NCI-H2196 treated with DMSO at 0.1 percent for 48 hours (cell line): ENCODE measurements around the gene TPRG1.
A peak's percentile ranks its signal among the peaks of the same experiment; 100 is the strongest.

Experiments used
- DNase-seq: peaks from one replicate; lab custom pipeline; 2025; ENCODE audit not compliant: unreplicated experiment; lab: John Stamatoyannopoulos, UW

Gene TPRG1

DNA sequence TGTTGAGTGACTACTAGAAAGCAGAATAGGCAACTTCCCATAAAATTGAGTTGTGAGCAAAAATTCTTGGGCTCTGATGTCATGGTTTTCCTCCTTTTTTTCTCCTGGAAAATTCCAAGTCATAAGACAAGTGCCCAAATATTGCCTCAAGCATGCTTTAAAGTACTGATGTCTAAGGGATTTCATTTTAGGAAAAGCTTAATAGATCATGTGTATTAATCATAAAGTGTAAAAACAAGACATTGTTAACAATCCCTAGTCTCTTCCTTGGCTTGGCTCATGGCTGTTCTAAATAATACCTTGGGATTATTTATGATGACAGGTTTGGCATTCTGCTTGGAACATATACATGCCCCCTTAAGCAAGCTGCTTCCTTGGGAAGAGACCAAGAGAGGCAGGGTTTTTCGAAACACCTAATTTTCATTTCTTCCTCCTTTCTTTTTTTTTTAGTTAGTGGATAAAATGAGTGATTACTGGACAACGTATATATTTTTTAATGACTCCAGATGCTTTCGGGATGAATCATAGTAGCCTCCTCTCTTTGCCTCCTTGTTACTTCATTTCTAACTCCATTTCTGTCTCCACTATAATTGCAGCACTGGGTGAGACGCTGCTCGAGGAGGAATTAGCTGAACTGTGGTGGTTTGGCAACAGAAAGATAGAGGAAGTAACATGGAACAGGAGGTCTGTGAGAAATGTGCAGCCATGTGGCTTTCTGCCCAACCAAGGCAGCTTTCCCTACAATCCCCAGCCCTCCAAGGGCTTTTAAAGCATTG is 104.9 kb downstream of the TPRG1 start:
- DNase-seq, result no peak

DNA sequence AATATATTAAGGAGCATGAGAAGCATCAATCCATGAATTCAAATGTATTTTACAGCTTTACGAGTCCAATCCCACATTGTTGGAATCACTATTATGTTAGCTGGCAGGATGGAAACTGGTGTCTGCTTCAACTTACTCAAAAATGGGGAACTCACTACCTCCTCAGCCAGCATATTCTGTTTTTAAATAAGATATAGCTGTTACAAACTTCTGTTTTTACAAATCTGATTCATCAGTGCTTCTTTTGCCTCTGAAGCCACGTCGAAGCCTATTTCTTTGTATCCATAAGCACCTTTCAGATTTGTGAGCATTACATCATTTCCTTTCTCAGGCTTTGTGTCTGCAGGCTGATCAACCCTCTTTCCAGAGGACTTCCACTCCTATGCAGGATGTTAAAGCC is 105.9 kb downstream of the TPRG1 start:
- no peak for DNase-seq

DNA sequence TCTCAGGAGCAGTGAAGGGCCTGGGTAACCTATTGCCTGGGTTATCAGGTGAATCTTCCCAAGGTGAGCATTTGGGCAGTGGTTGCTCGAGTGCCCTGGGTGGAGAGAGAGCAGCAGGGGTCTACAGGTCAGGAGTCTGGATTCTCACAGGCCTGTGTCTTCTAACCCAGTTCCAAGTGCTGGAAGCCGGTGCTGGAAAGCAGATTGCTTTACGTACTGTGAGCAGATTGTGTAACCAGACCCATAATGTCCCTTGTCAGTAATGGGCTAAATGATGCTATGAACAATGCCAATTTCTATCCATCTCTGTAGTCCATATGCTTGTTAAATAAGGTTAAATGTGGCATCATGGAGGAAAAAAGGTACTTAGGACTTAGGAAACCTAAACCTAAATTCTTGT is 106.5 kb downstream of the TPRG1 start:
- no peak for DNase-seq

GRCh38 chr3:189282189-189282588 is 110.4 kb downstream of the TPRG1 start:
- no peak for DNase-seq

GRCh38 chr3:189282741-189283140 is 111.0 kb downstream of the TPRG1 start:
- DNase-seq, result no peak

GRCh38 chr3:189286188-189286587 is 114.4 kb downstream of the TPRG1 start:
- DNase-seq, result no peak

- DNase-seq, result no peak
Measured at GRCh38 chr3:189286916-189287315, 115.1 kb downstream of the TPRG1 start.

GRCh38 chr3:189288348-189289235 is 116.8 kb downstream of the TPRG1 start:
- no peak for DNase-seq

DNA sequence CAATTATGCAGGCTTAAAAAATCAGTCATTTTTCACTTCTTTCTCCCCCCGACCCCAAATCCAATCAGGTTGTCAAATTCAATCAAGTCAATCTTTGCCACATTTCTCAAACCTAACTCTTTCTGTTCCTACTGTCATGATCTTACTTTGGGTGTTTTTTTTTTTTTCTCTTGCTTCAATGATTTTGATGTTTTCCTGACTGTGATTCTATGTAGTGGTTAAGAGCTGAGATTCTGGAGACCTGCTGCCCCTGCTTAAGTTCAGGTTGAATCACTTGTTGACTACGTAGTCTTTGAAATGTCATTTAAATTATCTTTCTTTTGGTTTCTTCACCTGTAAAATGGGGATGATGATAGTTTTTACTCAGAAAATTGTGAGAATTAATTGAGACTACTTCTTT is 117.5 kb downstream of the TPRG1 start:
- DNase-seq, result no peak

GRCh38 chr3:189292667-189293484 is 121.1 kb downstream of the TPRG1 start:
- DNase-seq, result peak; percentile 37

- no peak for DNase-seq
Measured at GRCh38 chr3:189294649-189295048, 122.9 kb downstream of the TPRG1 start.

GRCh38 chr3:189295089-189295488 is 123.3 kb downstream of the TPRG1 start:
- no peak for DNase-seq

DNA sequence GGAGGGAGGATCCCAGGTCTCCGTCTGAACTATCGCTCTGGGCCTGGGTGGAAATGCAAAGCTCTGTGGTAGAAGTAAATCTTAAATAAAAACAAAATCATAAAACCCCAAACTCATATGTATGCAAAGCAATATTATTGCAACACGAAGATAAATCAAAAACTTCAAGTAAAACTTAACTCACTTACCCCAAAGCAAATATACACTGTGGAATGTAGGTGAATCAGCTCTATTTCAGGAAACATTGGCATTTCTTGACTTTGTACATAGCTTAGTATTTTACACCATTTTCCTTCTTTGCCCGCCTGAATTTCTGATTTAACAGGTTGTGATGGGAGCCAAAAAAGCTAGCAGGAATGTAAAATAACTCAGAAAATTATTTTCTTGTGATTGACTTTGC is 126.2 kb downstream of the TPRG1 start:
- no peak for DNase-seq

DNA sequence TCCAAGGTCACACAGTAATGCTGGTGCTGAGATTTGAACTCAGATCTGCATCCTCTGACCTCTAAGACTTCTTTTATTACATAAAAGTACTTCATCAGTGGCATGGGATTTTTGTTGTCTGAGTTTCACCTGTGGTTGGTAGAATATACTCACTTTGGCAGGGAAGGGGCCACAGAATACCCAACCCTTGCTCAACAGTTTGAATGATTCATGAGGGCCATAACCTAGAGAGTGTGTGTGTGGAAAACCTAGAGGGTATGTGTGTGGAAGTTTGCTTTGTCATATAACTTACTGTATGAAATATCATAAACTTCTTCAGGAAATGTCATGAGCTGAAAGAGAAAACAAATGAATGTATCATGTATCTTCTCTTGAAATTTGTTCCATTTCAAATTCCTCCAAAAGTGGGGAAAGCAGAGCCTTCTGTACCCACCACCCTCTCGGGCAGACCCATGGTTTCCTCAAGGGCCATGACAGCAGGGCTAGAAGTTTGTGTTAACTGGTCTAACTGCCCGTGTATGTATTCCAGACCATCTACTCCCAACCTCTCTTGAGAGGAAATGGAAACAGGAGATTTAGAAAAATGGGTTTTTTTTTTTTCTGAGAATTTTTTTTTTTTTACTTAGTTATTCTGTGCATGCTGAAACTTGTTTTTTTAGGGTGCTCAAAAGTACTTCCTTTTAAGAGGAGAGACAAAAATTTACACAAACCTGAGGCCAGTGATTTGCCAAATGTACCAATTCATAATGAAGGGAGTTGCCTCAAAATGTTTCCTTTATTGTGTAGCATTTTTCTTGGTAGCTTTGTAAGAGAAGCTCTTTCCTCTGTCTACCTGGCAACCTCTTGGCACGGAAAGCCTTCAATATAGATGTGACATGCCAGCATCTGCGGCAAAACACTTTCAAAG is 127.0 kb downstream of the TPRG1 start:
- no peak for DNase-seq

DNA sequence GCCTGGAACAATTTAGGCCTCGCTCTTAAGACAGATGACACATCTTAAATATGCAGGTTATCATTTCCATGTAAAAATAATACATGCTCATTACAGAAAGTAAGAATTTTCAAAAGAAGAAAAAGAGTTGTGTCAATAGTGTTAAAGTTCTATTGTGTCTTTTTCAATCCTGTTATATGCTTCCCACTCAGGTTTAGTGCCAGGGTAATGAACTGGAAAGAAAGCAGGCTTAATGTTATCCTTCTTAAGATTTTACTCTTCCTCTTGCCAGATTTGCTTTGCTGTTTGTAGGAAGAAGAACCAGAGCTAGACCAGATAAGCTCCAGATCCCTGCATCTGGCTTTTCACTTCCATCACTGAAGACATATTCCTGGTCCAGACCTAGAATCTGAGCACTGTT is 128.6 kb downstream of the TPRG1 start:
- no peak for DNase-seq

GRCh38 chr3:189301479-189301878 is 129.7 kb downstream of the TPRG1 start:
- DNase-seq, result no peak

GRCh38 chr3:189303584-189303983 is 131.8 kb downstream of the TPRG1 start:
- no peak for DNase-seq

- peak; percentile 100 for DNase-seq
Measured at GRCh38 chr3:189304465-189305351, 132.9 kb downstream of the TPRG1 start.

DNA sequence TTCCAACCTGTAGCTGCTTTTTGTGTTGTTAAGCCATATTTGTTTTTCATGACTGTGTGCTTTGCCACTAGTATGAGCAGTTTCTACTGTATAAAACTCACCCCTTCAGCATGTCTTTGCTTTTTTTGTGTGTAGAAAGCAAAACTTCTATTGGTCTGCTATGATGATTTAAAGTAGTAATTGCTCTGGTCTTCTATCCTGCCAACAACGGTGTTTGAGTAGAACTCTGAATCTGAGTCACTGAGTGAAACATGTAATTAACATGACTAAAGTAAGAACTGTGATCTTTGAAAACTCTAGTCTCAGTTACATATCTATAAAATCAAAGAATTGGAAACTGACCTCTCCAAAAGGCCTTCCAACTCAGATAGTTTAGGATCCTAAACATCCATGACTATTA is 133.6 kb downstream of the TPRG1 start:
- DNase-seq, result no peak
